Renal cortex interstitium (tissue), 11 donors: ENCODE results near the gene MCTP1. TPM values are rescaled to one million over a fixed set of nuclear protein-coding genes. Genes with fewer than 3 reads are reported as not detected.

ENCODE experiments used
- DNase-seq, 11 donors: peaks; one replicate each; pipeline ENCODE4 v3.0.0-alpha.2; 2013; ENCODE audit warnings: low read depth in 9 of 11, low spot score in 4 of 11; ENCODE audit errors: extremely low read depth in 1 of 11
- polyA plus RNA-seq, 3 donors: library from polyadenylated mRNA; unstranded; fragments of 120-200 nt; gene quantifications; one replicate each; pipeline ENCODE4 v1.2.1, GENCODE V29; 2013; ENCODE audit not compliant: insufficient read length in 3 of 3

Gene MCTP1
- polyA plus RNA-seq, 3 donors, result 4.3 to 7.1 (median 6.2) TPM

DNA sequence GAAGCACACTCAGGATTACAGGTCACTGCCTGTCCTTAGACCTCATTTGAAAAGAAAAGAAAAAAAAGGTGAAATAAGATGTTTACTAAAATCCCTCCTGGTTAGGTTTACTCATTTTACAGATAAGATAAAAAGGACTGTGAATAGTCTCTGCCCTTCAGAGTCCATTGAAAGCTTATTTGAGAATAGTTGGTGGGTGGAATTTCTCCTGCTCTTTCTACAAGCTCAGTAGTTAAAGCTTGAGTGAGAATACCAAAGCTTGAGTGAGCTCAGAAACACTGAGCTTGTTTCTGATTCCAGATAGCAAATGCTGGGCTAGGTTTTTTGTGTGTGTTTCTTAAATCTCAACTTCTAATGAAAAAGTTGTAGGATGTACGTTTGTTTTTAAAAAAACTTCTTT is 559.8 kb downstream of the MCTP1 start:
- DNase-seq, result no peak

DNA sequence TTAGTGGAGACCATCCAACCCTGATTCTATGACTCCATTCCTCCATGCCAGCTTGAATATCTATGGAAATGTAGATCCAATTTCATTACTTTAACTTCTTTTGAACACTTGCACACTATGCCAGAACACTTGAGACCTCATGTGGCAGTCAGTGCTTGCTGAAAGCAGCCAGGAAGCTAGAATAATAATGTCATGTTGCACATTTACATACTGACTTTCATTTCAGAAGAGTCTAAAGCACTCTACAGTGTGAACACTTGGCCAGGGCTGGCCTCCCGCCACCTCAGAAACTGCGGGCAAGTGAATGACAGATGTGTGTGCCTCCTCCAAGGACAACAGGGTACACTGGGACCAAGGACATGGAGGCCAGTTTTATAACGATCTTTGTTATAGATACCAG is 569.1 kb downstream of the MCTP1 start:
- DNase-seq, result no peak

DNA sequence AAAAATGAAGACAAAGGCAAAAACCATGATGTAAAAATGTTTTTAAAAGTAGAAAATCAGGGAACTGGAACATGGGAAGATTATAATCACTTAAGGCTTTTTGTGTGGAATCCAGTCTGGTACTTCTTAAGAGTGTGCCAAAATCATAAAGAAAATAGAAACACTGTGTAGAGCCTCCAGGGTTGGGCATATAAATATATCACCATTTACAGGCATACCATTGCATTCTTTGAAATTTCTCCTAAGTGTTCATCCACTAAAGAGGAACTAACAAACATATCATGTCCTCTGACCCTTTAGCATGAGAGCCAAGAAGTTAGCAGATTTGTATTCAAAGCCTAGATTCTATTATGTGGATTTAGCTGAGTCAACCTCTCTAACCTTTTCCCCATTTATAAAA is 573.1 kb downstream of the MCTP1 start:
- no peak for DNase-seq

DNA sequence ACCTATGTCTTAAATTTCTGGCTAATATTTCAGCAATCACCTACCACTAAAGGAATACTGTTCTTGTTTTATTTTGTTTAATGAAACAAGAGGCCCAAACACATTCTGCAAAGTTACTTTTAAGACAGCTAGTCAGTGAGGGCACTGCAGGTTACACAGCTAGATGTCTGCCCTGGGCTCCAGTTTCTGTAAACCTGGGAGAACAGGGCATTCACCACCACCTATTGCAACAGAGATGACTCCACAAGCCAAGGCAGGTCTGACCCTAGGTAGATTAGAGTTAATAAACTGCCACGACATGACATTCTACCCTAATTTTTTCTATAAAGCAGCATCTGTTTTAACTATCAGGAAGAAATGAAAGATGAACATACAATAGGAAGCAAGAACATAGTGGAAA is 575.6 kb downstream of the MCTP1 start:
- no peak for DNase-seq

DNA sequence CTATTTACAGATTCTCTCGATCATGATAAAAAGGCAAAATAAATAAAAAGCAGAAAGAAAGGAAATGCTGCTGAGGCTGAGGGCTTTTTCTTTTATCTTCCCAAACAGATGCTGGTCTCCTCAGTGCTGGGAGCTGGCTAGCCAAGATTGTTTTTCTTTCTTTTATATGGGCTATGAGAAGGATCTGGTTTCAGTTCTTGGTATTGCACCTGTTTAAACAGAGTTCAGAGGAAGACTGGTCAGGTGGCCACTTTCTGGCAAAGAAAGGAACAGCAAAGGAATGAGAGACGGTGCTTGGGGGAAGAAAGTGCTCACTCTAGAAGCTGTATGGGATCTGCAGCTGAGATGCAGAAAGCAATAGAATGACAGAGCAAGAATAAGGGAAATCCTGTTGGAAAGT is 577.5 kb downstream of the MCTP1 start:
- peak in 2 of 11 donors; percentile 39 to 45 for DNase-seq

DNA sequence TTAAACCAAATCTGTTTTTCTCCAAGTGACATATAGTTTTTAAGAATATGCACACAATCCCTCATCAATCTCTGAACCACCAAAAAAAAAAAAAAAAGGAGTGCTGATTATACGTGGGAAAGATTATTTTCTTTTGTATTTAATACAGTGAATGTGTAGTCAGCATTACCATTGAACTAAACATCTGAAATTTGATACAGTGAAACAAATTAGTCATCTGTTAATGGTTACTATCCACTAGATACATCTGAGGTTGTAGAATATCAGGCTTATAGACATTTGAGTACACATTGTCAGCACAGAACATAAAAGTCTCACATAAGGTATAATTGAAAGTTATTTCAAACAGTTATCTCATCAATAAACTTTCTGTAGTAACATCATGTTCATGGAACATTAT is 579.5 kb downstream of the MCTP1 start:
- no peak for DNase-seq

DNA sequence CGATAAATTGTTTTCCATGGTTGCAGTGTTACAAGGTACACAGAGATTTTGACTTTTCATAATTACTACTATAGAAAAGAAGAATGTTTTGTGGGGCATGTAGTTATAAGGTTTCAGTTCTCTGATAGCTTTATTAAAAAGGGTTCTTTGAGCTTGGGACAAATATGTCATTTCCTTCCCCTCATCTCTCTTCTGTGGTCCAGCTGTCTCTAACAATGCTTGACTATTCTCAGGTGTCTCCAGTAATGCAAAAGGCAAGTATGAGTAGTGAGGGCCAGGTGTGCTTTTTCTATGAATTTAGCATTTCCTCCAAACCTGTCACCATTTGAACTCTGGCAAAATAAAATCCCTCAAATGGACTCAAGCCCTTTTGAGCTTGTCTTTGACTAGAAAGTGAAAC is 582.2 kb downstream of the MCTP1 start:
- no peak for DNase-seq

DNA sequence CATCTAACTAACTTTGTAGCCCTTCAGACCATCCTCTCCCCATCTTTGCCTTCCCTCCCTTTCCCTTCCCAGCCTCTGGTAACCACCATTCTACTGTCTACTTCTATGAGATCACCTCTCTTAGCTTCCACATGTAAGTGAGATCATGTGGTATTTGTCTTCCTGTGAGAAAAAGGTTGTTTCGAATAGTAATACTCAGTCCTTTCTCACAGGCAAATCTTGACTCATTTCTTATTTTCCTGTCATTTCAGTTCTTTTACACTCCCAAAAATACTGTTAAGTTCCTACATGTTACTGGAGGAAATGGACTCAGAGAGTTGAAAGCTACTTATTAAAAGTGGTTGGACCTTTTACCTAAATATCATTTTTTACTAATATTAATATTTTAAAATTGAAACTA is 584.3 kb downstream of the MCTP1 start:
- no peak for DNase-seq

DNA sequence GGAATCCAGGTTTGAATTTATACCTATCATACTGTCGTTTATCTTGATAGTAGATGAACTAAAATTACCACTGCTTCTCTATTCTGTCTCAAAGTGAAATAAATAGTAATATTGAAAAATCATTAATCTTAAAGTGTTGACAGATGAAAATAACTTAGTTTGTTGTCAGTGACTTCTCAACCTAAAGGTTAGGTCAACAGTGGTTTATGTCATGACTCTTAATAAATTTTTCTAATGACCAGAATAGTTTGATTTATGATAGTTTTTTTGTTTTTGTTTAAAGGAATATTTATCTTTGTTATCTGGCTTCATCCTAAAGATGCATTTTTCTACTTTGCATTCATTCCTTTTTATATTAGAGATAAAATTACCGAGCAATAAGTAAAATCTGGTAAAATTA is 585.3 kb downstream of the MCTP1 start:
- no peak for DNase-seq

DNA sequence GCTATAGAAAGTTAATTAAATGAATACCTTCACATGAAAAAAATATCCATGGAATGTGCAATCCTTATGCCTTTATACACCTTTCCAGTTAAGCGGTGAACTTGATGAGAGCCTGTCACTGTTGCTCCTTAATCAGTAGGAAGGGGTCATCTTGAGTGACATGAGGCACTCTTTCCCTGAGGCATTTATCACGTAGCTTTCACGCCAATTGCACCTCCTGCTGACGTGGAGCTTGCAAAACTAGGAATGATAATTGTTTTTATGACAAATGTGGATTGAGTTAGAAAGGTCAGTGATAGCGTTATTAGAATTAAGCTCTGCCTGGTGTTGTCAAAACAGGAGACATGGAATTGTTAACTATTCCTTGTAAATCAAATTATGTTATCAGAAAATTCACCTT is 586.7 kb downstream of the MCTP1 start:
- no peak for DNase-seq

DNA sequence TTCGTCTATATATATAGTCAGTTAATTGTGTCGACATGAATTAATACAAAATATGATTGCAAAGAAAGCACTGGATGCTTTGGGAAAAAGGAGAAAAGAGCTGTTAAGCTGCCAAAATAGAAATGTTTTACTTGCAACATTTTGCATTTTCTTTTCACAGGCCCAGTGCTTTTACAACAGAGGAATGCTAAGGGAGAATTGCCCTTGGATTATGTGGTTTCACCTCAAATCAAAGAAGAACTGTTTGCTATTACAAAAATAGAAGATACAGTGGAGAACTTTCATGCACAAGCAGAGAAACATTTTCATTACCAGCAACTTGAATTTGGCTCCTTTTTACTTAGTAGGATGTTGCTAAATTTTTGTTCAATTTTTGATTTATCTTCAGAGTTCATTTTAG is 590.2 kb downstream of the MCTP1 start:
- DNase-seq, result no peak

DNA sequence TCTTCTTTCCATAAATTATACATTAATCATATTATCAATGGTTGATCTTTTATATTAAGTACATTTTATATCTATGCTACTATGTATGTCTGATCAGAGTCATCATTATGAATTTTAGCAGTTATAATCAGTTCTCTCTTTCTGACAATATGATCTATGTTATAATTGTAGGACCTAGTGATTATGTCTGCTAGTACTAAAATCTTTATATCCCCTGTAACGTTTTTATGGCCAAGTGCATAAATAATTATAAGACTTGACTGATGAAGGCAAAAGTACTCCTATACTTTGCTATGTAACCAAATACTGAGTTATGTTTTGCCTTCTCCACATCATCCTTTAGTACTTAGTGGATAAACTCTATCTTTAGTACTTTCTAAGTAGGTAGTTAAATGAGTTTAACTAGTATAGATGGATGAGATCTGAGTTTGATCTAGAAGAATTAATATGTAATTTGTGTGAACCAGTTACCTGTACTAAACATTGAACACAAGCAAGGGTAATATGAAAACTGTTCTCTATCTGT is 591.0 kb downstream of the MCTP1 start:
- DNase-seq, result no peak

DNA sequence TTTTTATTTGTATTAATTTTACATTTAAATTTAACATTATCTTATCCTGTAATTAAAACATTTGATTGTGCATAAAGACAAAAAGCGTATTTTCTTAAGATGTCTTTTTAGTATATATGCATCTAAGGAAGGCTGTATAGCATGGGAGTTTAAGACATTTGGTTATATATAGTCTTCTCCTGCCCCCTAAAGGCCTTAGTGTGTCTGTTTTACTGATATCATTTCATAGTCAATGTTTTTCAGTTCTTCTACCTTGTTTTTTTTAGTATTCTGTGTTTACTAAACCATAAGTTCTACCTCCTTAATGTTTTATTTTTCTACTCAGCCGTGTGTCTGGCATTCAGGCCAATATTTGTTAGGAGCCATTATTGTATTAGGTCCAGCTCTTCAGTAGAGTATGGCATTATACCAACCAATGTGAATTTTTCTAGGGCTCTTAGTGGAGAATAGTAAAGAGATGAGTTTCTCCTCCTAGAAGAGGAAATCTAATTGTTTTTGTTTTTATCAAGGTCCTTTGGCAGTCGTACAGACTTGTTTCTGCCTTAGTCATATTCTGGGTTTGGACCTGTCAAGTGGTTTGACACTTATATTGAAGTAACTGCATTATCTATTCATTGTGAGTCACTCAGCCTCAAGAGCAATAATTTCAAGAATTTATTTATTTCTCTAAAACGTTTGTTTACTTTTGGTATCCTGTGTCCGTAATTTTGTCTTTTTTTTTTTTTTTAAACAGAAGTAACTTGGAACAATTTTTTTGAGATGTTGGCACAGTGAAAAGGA is 591.7 kb downstream of the MCTP1 start:
- peak in 3 of 11 donors; percentile 20 to 41 (median 33) for DNase-seq

DNA sequence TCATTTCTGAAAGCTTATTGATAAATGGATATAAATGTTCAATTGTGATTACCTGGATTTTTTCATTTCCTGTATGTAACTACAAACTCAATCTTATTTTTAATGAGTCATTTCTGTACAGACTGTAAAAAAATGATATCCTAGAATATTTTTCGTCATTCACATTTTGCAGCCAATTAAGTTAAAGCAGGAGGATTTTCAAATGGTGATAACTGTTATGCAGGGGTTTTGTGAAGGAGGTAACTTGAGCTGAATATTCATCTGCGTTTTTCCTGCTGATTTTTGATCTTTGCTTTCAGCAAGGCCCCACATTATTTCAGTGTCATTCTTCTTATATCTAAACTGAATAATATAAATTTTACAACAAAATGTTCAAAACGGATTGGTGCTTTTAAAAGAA is 592.3 kb downstream of the MCTP1 start:
- no peak for DNase-seq

DNA sequence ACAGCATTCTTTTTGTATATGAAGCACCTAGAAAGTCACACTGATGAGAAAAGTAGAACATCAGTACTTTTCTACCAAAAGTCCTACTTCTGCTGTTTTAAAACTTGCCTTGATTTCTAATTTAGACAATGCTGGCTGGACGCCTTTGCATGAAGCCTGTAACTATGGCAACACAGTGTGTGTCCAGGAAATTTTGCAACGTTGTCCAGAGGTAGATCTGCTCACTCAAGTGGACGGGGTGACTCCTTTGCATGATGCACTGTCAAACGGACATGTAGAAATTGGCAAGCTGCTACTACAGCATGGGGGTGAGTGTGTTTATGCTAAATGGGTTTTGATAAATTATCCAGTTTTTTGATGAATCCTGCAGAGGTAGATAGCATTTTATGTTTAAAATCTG is 592.9 kb downstream of the MCTP1 start:
- peak in 1 of 11 donors; percentile 17 for DNase-seq

DNA sequence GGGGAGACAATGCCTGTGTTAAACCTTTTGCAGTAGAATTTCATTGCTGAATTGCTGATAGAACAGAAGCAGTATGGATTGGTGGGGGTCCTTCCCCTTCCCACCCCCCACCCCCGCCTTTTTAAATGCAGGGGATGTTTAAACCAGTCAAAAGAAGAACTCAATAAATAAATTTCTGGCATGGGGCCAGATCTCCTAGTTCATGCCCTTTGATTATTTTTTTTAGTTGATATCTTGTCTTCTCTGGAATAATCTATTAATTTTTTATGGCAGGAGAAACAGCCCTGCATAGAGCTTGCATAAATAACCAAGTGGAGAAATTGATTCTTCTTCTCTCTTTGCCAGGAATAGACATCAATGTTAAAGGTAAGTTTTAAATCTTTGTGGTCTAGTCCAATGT is 593.6 kb downstream of the MCTP1 start:
- DNase-seq, result no peak

DNA sequence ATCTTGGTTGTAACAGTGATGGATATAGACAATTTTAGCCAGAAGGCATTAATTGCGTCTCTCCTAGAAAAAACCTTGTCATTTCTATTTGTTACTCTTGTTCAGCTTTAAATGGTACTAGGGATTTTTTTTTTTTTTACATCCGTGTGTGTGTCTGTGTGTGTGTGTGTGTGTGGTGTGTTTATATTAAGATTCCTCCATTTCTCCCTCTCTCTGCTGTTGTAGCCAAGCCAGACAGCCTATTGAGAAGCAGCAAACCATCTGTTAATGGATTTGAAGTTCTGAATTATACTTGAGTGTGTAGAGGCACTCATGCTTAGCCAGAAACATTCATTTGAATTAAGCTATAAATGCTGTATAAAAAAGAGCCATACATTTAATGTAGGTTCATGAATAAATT is 594.1 kb downstream of the MCTP1 start:
- peak in 4 of 11 donors; percentile 18 to 31 (median 28) for DNase-seq

DNA sequence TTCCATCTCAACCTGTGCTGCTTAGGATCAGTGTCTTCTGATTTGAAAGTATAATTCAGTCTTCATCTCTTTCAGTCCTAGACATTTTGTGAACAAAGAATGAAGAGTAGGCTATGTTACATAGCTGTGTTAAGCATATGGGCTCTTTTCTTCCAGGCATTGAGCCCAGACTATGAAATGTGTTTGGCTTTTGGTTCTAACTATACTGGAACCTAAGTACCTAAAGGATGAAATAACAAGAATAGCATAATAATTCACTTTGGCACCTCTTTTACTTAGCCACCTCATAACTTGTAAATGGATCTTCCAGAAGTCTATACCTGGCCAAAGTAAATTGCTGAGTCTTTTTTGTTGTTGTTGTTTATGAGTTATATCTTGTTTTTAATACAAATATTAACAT is 595.0 kb downstream of the MCTP1 start:
- DNase-seq, result no peak

DNA sequence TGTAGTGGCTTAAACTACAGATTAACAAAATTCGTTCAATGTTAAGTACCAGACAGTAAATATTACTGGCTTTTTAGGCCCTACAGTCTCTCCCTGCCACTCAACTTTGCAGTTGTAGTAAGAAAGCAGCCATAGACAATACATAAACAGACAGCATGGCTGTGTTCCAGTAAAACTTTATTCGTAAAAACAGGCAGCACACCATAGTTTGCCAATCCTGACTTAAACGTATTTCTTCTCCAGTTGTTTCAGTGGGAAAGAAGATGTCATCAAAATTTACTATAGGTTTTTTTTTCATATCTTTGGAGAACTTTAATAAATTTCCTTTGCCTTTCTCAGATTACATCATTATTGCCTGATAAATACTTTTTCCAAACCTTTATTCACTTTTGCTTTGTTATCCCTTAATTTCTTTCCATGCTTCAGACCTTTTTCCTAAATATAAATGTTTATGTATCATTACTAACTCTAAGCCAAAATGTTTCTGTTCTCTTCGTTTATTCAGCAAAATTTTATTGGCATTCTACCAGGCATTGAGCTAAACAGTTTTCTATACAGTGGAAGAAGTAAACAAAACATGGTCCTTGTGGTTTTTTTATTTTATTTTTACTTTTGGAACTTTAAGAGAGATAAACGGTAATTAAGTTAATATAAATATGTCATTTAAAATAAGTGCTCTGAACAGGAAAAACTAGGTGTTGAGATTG is 601.9 kb downstream of the MCTP1 start:
- DNase-seq, result no peak

DNA sequence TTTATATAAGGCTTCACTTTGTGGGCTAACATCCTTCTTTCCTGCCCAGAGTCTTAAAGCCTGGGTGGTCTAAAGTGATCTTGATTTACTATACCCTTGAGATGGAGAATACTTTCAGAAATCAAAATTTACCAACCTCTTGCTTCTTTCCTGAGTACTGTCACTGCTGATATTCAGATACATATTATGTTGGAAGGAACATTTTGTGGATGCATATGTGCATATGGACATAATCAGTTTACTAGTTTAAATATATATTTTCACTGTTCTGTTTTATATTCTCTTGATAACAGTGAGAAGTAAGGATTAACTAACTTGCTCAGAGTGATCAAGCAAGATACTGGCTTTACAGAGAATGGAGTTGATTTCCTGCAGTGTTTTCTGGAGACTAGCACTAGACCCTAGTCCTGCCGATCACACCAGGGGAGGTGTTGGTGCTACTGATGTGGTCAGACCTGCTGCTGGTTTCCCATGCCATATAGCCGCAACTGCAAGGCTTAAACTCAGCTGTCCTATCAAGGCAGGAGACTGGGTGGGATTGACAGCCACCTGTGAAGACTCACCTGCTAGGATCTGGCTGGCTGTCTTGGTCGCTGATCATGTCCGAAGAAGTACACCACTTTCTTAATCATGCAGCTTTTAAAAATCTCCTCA is 608.8 kb downstream of the MCTP1 start:
- DNase-seq, result no peak
